RWPE2 (cell line): Measurements from ENCODE around the gene FBLN2.

Experiments
- ATAC-seq: fragments of 200-7000 bp; cut with Tn5 transposase; 3 replicates; pipeline ENCODE4 v1.9.1; 2021; ENCODE audit warnings: low read depth
- DNase-seq: peaks from one replicate; pipeline ENCODE4 v3.0.0-alpha.2; 2020; ENCODE audit warnings: low spot score
- H3K27ac ChIP-seq: fragments of 450-650 bp; 2 replicates; pipeline ENCODE4 v1.5.1; 2017; ENCODE audit warnings: mild to moderate bottlenecking; ENCODE audit not compliant: poor library complexity, severe bottlenecking
- H3K27me3 ChIP-seq: fragments of 250-450 bp; sonication (Bioruptor Pico); 2 replicates; pipeline ENCODE4 v1.5.1; 2021; ENCODE audit warnings: mild to moderate bottlenecking, moderate library complexity; ENCODE audit not compliant: insufficient read depth, poor library complexity, severe bottlenecking
- H3K36me3 ChIP-seq: fragments of 250-450 bp; sonication (Bioruptor Pico); 2 replicates; pipeline ENCODE4 v1.5.1; 2020; ENCODE audit warnings: low read depth, mild to moderate bottlenecking, moderate library complexity
- H3K4me1 ChIP-seq: fragments of 250-450 bp; sonication (Bioruptor Pico); 2 replicates; pipeline ENCODE4 v1.5.1; 2021; ENCODE audit warnings: mild to moderate bottlenecking, moderate library complexity; ENCODE audit not compliant: insufficient read depth, poor library complexity, severe bottlenecking
- H3K4me3 ChIP-seq: fragments of 250-450 bp; sonication (Bioruptor Pico); 2 replicates; pipeline ENCODE4 v1.5.1; 2021; ENCODE audit warnings: mild to moderate bottlenecking, moderate library complexity; ENCODE audit not compliant: severe bottlenecking
- H3K9me3 ChIP-seq: fragments of 250-450 bp; sonication (Bioruptor Pico); 2 replicates; pipeline ENCODE4 v1.5.1; 2021; ENCODE audit warnings: mild to moderate bottlenecking, moderate library complexity; ENCODE audit not compliant: severe bottlenecking
- CTCF ChIP-seq: fragments of 450-650 bp; IDR thresholded peaks from one replicate; pipeline ENCODE4 v1.5.1; 2017; ENCODE audit warnings: mild to moderate bottlenecking, moderate library complexity; ENCODE audit not compliant: poor library complexity, severe bottlenecking

FBLN2 gene

GRCh38 chr3:13608969-13609725 is 60.2 kb downstream of the FBLN2 start:
- no peak overlapping the region for H3K27ac ChIP-seq

GRCh38 chr3:13610006-13610570 is 61.2 kb downstream of the FBLN2 start:
- no peaks in the 10 kb centered on the region for H3K36me3 ChIP-seq
- ATAC-seq (no peak), DNase-seq (no peak)
- no peak overlapping the region for H3K27ac ChIP-seq
- no peaks in the 10 kb centered on the region for H3K27me3 ChIP-seq
- H3K4me1 ChIP-seq: no peaks in the 10 kb centered on the region
- no peaks in the 10 kb centered on the region for H3K9me3 ChIP-seq
- TF ChIP-seq CTCF: no peak
- no peak overlapping the region for H3K4me3 ChIP-seq

More at GRCh38 chr3:13608969-13609725, 60.2 kb downstream of the FBLN2 start:
- Histone ChIP-seq H3K27me3 (no peaks in the 10 kb centered on the region), H3K4me3 (no peak overlapping the region), H3K36me3 (no peaks in the 10 kb centered on the region), H3K4me1 (no peaks in the 10 kb centered on the region), H3K9me3 (no peaks in the 10 kb centered on the region)
- TF ChIP-seq CTCF: no peak
- DNase-seq (no peak), ATAC-seq (no peak)

- Histone ChIP-seq H3K4me3 (no peak overlapping the region), H3K36me3 (no peaks in the 10 kb centered on the region), H3K4me1 (no peaks in the 10 kb centered on the region), H3K9me3 (no peaks in the 10 kb centered on the region), H3K27me3 (no peaks in the 10 kb centered on the region), H3K27ac (no peak overlapping the region)
- DNase-seq (no peak), ATAC-seq (no peak)
- no peak for TF ChIP-seq CTCF
These were observed 62.3 kb downstream of the FBLN2 start for GRCh38 chr3:13611221-13611620.

- no peak overlapping the region for H3K4me3 ChIP-seq
- no peaks in the 10 kb centered on the region for H3K4me1 ChIP-seq
- ATAC-seq: no peak
- H3K36me3 ChIP-seq: no peaks in the 10 kb centered on the region
- H3K9me3 ChIP-seq: no peaks in the 10 kb centered on the region
- H3K27me3 ChIP-seq: no peaks in the 10 kb centered on the region
- TF ChIP-seq CTCF: no peak
- no peak overlapping the region for H3K27ac ChIP-seq
- peak; percentile 25 for DNase-seq
These were observed 63.9 kb downstream of the FBLN2 start for GRCh38 chr3:13612829-13613228.
